ENCODE data around the gene DEK.

DEK gene

GRCh38 chr6:18265787-18266522, 1.6 kb upstream of the DEK start:
- DNase-seq: no peak

GRCh38 chr6:18264923-18265377, 620 bp upstream of the DEK start:
- no peak for DNase-seq

GRCh38 chr6:18263418-18264218, 712 bp downstream of the DEK start:
- peak; percentile 26 for DNase-seq

GRCh38 chr6:18262702-18263417, 1.5 kb downstream of the DEK start:
- peak; percentile 26 for DNase-seq

GRCh38 chr6:18261877-18262276, 2.5 kb downstream of the DEK start:
- DNase-seq: no peak

- DNase-seq: no peak
Observed at GRCh38 chr6:18260448-18261106, 3.8 kb downstream of the DEK start.

GRCh38 chr6:18259675-18260447, 4.5 kb downstream of the DEK start:
- no peak for DNase-seq

- DNase-seq: no peak
Observed at GRCh38 chr6:18254793-18255192, 9.5 kb downstream of the DEK start.

- no peak for DNase-seq
Observed at GRCh38 chr6:18253635-18254034, 10.7 kb downstream of the DEK start.

GRCh38 chr6:18249271-18249670, 15.1 kb downstream of the DEK start:
- no peak for DNase-seq

GRCh38 chr6:18248698-18249097, 15.6 kb downstream of the DEK start:
- no peak for DNase-seq

- DNase-seq: no peak
Observed at GRCh38 chr6:18247002-18247401, 17.3 kb downstream of the DEK start.

GRCh38 chr6:18246205-18246604, 18.1 kb downstream of the DEK start:
- no peak for DNase-seq

- DNase-seq: no peak
Observed at GRCh38 chr6:18245642-18246041, 18.7 kb downstream of the DEK start.

GRCh38 chr6:18245079-18245478, 19.3 kb downstream of the DEK start:
- DNase-seq: no peak

- no peak for DNase-seq
Observed at GRCh38 chr6:18244251-18244650, 20.1 kb downstream of the DEK start.

GRCh38 chr6:18243302-18243893, 20.9 kb downstream of the DEK start:
- DNase-seq: no peak

- no peak for DNase-seq
Observed at GRCh38 chr6:18242062-18242851, 22.1 kb downstream of the DEK start.

- no peak for DNase-seq
Observed at GRCh38 chr6:18241208-18242038, 22.9 kb downstream of the DEK start.

GRCh38 chr6:18240230-18240629, 24.1 kb downstream of the DEK start:
- no peak for DNase-seq
